PC-9 (cell line): ENCODE data around the gene ETV6.

Source experiments
- EZH2 ChIP-seq: fragments of 200-600 bp; sonication (generic); IDR thresholded peaks from 2 replicates; pipeline ENCODE4 v1.8.0; 2017; ENCODE audit warnings: antibody characterized with exemption, low read depth
- TF ChIP-seq, protein P1 (sequence below): fragments of 200-600 bp; sonication (generic); conservative IDR thresholded peaks from 2 replicates; pipeline ENCODE4 v1.6.1; 2017; ENCODE audit warnings: mixed run types, antibody characterized with exemption, mild to moderate bottlenecking, moderate library complexity

DNA sequence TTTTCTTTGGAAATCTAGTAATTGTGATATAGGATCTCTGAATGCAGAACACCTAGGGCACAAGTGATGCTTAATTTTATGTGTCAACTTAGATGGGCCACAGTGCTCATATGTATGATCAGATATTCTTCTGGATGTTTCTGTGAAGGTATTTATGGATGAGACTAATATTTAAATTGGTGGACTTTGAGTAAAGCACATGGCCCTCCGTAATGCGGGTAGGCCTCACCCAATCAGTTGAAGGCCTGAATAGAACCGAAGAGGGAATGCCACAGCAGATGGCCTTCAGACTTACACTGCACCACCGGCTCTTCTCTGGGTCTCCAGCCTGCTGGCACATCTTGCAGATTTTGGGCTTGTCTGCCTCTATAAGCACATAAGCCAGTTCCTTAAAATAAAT, 60.0 kb downstream of the ETV6 start:
- TF ChIP-seq, protein P1, sequence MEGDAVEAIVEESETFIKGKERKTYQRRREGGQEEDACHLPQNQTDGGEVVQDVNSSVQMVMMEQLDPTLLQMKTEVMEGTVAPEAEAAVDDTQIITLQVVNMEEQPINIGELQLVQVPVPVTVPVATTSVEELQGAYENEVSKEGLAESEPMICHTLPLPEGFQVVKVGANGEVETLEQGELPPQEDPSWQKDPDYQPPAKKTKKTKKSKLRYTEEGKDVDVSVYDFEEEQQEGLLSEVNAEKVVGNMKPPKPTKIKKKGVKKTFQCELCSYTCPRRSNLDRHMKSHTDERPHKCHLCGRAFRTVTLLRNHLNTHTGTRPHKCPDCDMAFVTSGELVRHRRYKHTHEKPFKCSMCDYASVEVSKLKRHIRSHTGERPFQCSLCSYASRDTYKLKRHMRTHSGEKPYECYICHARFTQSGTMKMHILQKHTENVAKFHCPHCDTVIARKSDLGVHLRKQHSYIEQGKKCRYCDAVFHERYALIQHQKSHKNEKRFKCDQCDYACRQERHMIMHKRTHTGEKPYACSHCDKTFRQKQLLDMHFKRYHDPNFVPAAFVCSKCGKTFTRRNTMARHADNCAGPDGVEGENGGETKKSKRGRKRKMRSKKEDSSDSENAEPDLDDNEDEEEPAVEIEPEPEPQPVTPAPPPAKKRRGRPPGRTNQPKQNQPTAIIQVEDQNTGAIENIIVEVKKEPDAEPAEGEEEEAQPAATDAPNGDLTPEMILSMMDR = no peak
- no peak for TF ChIP-seq EZH2
